HG02973 (cell line): Measurements from ENCODE around the gene NLRP6.
"Not testable (repeated sequence)": the region's sequence is repeated elsewhere in the genome, so short reads cannot be mapped to it uniquely, and the experiment has no call there.

Source experiments
- ATAC-seq: cut with Tn5 transposase; IDR thresholded peaks from one replicate; pipeline ENCODE4 v1.9.1; 2021; ENCODE audit warnings: moderate library complexity; ENCODE audit not compliant: unreplicated experiment

Gene NLRP6

GRCh38 chr11:319121-319887 is 41.1 kb downstream of the NLRP6 start:
- not testable (repeated sequence) for ATAC-seq

- not testable (repeated sequence) for ATAC-seq
Observed at GRCh38 chr11:319888-320273, 41.7 kb downstream of the NLRP6 start.

GRCh38 chr11:324156-324555 is 45.9 kb downstream of the NLRP6 start:
- ATAC-seq: no peak

DNA sequence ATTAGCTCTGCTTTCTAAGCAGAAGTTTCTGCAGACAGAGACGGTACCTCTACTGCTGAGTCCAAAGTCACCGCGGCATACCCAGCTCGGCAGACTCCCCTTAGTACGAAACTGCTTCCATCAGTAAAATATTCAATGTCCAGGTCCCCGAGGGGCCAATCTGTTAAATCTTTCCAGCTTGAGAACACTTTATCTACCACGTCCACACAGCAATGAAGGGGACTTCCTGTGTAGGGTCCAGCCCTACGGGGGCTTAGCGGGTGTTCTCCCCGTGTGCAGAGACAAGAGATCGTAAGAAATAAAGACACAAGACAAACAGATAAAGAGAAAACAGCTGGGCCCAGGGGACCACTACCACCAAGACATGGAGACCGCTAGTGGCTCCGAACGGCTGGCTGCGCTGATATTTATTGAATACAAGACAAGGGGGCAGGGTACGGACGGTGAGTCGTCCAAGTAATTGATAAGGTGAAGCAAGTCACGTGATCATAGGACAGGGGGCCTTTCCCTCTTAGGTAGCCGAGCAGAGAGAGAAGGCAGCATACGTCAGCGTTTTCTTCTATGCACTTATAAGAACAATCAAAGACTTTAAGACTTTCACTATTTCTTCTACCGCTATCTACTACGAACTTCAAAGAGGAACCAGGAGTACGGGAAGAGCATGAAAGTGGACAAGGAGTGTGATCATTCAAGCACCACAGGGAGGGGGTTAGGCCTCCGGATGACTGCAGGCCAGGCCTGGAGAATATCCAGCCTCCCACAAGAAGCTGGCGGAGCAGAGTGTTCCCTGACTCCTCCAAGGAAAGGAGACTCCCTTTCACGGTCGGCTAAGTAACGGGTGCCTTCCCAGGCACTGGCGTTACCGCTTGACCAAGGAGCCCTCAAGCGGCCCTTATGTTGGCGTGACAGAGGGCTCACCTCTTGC is 46.6 kb downstream of the NLRP6 start:
- ATAC-seq: not testable (repeated sequence)

DNA sequence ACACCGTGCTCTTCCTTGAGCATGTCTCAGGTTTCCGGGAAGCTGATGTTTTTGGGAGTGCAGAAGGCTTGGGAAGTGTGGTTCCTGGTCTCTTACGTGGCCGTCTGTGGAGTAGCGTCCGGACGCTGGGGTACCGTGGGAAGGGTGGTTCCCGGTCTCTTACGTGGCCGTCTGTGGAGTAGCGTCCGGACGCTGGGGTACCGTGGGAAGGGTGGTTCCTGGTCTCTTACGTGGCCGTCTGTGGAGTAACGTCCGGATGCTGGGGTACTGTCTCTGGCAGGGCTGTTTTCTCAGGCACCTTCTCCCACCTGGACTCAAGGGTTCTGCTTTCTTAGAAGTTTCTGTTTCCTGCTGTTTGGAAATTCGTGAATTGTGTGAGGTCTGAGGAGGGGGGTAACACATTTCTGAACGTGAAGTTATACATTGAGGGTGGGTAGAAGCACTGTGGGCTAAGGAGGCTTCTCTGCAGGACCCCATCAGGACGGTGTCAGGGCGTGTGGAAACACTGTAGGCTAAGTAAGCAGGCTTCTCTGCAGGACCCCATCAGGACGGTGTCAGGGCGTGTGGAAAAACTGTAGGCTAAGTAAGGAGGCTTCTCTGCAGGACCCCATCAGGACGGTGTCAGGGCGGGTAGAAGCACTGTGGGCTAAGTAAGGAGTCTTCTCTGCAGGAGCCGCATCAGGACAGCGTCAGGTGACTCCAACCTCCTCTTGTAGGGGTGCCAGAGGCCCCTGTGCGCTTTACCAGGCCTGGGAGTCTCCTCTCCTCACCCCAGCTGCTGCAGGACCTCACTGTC is 47.8 kb downstream of the NLRP6 start:
- no peak for ATAC-seq

GRCh38 chr11:326592-326841 is 48.3 kb downstream of the NLRP6 start:
- no peak for ATAC-seq

DNA sequence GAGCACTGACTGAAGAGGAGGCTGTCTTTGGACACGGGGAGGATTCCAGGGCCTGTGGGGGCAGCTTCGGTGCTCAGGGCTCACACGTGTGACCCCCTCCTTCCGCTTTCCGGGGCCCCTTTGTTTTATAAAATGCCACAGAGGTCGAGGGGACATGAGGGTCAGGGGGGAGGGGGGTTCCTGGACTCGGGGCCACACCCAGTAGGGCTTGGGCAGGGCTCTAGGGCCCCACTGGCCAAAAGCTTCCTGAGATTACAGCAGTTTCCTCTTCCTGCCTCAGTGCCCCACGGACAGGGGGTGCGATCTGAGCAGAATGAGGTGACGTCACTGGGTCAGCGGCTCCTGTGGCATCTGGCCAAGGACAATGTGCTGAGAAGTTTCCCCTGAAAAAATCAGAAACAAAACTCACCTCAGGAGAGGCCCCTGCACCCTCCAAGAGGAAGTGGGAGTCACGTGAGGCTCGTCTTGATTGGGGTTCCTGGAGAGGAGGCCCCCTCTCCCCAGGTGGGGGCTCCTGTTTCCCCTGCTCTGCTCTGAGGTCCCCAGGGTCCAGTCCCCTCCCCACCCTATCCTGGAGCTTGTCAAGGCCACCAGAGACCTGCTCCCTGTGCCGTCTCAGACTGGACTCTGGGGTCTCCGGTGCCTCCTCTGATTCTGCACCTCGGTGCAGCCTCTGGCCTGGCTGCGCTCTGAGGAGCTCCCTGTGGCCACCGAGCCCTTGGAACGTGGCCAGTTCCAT is 48.8 kb downstream of the NLRP6 start:
- peak; percentile 68 for ATAC-seq

GRCh38 chr11:327581-327923 is 49.3 kb downstream of the NLRP6 start:
- ATAC-seq: no peak

DNA sequence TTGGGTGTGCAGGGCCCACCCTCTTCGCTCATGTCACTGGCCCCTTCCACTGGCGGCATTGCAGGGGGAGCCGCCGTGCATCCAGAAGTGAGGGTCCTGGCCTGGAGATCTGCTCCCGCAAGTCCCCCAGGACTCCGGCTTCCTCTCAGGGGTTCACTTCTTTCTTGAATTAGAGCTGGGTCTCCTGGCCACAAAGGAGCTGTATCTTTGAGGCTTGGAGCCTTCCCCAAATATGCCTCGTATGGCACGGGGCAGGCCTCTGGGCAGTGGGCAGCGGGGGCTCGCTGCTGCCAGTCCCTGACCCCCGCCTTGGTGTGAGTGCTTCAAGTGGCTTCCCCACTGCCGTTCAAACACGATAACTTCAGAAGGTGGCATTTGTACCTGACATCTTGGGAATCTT is 49.8 kb downstream of the NLRP6 start:
- no peak for ATAC-seq

GRCh38 chr11:328516-329100 is 50.4 kb downstream of the NLRP6 start:
- ATAC-seq: not testable (repeated sequence)

GRCh38 chr11:329886-330253 is 51.7 kb downstream of the NLRP6 start:
- no peak for ATAC-seq

GRCh38 chr11:330307-330693 is 52.1 kb downstream of the NLRP6 start:
- no peak for ATAC-seq

DNA sequence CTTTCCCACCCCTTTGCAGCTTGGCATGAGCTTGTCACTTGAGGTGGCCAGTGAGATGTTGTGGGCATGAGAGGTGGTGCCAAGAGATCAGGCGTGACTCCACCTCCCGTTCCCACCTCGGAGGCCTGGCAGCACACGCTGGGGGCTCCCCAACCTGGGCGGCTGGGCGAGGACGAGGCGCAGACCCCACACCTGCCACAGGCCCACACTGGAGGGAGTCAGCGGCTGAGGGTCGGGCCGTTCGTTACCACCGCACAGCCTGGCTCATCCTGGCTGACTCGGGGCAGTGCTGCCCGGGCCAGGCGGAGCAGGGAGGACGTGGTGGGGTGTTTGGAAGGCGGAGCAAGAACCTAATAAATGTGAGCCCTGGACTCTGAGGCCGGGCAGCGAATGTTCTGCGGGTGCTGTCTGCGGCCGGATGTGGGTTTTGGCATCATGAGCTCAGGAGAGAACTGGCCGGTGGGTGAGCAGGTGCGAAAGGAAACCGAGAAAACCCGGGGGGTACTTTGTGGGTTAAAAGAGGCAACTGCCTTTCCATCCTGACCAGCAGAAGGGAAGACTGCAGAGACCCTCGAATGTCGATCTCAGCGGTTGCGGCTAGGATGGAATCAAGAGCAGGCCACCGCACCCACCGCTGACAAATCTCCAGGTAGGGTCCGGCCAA is 52.6 kb downstream of the NLRP6 start:
- no peak for ATAC-seq

DNA sequence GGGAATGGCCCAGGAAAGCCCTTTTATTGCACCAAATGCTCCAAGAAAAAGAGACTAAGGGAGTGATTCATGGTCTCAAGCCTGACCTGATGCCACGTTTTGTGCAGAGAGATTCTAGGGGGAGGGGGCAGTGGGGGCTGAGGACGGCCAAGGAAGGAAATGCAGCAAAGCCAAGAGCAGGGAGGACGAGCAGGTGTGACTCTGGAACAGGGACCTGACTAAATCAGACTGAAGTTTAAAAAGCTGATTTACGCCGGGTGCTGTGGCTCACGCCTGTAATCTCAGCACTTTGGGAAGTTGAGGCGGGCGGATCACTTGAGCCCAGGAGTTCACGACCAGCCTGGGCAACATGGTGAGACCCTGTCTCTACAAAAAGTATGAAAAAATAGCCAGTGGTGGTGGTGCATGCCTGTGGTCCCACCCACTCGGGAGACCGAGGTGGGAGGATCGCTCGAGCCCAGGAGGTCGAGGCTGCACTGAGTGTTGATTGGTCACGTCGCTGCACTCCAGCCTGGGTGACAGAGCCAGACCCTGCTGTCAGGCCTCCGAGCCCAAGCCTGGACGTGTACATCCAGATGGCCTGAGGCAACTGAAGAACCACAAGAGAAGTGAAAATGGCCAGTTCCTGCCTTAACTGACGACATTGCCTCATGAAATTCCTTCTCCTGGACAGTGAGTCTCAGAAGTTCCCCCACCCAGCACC is 53.3 kb downstream of the NLRP6 start:
- ATAC-seq: no peak

DNA sequence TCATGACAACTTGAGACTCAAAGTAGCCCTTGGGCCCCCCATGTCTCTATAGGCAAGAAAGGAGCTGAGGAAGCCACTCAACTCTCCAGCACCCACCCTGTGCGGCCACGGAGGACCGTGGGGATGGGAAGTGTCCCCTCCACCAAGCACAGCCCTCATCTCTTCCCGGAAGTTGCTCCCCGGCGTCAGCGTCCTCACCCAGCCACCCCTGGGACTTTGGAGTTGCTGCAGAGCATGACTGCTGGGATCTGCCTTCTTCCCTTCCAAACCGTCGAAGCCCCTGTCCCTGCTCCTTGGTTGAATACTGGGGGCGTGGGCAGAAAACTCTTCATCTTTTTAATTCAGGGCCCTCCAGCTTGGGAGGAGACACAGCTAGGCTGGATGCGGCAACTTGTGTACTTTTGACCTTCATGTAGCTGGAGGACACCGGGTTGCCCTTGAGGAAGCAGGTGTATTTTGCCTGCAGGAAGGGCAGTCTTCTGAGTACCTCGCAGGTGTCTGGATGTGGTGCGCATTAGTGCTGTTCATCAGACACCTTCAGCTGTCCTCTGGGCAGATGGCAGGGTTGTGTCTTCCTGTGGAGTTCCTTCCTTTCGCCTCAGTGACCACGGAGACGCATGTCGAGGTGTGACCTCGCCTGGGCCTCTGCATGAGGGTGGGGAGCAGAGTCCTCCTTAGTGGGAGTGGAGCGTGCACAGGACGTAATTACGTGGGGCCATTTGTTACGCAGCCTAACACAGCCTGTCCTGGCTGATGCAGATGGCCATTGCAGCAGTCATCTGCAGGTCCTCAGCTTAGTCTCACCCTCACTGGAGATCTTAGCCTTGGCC is 54.7 kb downstream of the NLRP6 start:
- ATAC-seq: no peak

DNA sequence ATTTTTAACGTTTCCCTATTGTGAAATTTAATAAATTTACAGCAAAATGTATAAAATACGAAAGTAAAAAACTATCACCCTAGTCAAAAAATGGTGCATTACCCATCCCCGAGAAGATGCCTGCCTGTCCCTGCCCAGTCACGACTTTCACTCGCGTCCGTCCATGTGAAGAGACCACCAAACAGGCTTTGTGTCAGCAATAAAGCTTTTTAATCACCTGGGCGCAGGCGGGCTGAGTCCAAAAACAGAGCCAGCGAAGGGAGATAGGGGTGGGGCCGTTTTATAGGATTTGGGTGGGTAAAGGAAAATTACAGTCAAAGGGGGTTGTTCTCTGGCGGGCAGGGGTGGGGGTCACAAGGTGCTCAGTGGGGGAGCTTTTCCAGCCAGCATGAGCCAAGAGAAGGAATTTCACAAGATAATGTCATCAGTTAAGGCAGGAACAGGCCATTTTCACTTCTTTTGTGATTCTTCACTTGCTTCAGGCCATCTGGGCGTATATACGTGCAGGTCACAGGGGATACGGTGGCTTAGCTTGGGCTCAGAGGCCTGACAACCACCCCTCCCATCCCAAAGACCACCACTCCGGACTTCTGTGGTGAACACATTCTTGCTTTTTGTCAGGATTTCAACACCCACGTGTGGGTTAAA is 55.5 kb downstream of the NLRP6 start:
- not testable (repeated sequence) for ATAC-seq

DNA sequence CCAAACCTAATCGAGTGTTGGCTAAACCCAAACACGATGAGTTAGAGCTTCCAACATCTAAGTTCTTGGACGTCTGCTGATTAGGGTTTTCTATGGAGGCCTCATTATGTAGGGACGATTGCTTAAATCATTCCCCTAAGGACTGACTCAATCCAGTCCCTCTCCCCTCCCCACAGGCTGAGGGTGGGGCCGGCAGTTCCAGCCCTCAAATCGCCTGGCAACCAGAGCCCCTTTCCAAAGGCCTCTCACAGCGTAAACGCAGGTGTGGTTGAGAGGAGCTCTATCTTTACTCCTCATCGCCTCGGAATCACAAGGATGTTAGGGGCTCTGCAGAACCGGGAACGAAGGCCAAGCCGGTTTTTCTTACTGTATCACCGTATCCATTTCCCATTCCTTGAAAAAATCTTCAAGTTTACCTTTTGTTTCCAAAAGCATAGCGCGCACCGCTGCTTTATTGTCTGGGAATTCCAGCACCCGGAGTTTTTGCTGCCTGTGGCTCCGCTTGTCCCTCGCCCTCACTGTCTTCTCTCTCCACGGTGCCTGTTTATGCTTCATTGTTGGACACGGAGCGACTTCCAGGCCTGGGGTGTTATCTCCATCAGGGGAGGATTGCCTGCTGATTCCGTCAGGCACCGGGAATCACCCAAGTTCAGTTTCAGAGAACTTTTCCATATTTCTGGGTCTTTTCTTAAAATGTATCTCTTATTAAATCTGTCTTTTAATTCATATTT is 56.2 kb downstream of the NLRP6 start:
- no peak for ATAC-seq
